ENCODE data around the gene DDAH2.

DDAH2 gene

DNA sequence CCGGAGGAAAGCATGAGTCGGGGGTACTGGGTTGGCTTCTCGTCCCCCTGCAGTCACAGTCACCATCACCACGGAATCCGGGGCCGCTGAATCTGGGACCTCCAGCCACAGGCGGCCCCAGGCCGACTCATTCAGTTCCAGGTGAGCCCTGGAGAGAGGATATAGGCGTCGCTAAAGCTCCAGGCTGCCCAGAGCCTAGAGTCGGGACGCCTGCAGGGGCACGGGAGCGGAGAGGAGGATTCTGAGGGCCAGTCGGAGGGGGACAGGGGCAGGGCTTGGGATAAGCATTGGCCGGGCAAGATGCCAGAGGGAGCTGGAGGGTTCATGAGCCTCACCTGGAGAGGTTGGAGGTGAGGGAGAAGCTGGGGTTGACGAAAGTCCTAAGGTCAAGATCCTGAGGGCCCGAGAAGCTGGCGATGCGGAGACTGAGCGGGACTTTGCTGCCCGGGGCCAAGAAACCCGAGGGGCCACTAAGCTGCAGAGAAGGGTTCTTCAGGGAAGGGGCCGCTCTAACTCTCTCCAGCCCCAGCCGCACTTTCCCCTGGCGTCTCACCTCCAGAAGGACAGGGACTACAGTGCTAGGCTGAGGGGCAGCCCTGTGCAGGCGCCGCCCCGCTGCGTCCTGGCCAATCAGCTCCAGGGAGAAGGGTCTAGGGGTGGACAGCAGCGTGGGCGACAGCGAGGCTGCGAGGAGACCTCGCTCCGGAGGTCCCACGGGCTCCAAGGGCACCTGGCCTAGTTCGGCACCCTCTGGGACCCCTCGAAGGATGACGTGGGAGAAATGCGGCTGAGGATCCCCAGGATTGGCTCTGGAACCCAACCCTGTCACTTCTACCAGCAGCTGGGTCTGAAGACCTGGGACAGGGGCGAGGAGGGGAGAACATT, 37.1 kb upstream of the DDAH2 start:
- TF ChIP-seq, protein P1, sequence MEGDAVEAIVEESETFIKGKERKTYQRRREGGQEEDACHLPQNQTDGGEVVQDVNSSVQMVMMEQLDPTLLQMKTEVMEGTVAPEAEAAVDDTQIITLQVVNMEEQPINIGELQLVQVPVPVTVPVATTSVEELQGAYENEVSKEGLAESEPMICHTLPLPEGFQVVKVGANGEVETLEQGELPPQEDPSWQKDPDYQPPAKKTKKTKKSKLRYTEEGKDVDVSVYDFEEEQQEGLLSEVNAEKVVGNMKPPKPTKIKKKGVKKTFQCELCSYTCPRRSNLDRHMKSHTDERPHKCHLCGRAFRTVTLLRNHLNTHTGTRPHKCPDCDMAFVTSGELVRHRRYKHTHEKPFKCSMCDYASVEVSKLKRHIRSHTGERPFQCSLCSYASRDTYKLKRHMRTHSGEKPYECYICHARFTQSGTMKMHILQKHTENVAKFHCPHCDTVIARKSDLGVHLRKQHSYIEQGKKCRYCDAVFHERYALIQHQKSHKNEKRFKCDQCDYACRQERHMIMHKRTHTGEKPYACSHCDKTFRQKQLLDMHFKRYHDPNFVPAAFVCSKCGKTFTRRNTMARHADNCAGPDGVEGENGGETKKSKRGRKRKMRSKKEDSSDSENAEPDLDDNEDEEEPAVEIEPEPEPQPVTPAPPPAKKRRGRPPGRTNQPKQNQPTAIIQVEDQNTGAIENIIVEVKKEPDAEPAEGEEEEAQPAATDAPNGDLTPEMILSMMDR (IDR thresholded peaks at IDR 0.05; ENCODE audit: control insufficient read depth, insufficient read depth, low read depth, low read length, missing control alignments): no peak
- DNase-seq (ENCODE audit: low read depth): no peak
- H3K4me3 ChIP-seq (ENCODE audit: control insufficient read depth, low read depth, low read length): peak overlapping the region; percentile 9

DNA sequence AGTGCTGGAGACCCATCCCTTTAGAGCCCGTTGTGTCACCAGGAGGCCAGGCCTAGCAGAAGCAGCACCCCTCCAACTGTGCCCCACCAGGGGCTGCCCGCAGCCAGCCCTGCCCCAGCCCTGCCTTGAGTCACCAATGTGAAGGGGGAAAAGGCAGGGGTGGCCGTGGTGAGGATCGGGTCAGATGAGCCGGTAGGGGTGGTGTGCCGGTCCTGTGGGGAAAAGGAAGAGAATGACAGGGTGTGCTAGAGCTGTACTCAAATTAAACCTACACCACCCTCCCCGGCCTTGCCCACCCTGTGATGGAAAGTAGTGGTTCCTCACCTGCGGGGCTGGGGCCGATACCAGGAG, 36.4 kb upstream of the DDAH2 start:
- H3K4me3 ChIP-seq (ENCODE audit: control insufficient read depth, low read depth, low read length): no peak overlapping the region
- TF ChIP-seq, protein P1 (IDR thresholded peaks at IDR 0.05; ENCODE audit: control insufficient read depth, insufficient read depth, low read depth, low read length, missing control alignments): no peak
- no peak for DNase-seq (ENCODE audit: low read depth)

DNA sequence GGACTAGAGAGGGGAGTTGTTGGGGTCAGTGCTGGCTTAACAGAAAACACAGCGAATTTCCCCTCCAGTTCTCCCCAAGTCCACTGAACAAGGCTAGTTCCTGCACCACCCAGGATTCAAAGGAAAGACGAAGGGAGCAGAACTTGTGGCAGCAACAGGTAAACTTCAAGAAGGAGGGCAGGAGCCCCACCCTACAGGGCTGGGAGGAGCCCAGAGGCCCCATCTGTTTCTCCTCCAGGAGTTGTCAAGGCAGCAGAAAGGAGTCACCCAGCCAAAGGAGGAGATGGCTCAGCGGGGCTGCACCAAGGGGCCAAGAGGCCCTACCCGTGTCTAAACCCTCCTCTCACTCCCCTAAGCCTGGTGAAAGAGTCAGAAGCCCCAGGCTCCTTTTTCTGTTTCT, 35.1 kb upstream of the DDAH2 start:
- no peak for DNase-seq (ENCODE audit: low read depth)
- TF ChIP-seq, protein P1 (IDR thresholded peaks at IDR 0.05; ENCODE audit: control insufficient read depth, insufficient read depth, low read depth, low read length, missing control alignments): no peak
- H3K4me3 ChIP-seq (ENCODE audit: control insufficient read depth, low read depth, low read length): no peak overlapping the region

DNA sequence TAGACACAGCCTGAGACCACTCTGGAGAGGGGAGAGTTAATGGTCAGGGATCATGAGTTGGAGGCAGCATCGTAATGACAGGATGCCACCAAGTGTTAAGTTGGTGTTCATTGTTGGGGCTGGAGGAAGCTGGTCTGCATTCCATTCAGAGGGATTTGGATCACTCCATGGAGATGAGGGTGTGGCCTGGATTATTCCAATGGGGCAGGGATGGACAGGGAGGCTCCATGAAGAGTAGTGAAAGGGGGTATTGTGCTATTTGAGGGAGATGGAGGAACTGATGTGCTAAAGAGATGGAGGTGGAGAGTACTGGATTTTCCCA, 34.5 kb upstream of the DDAH2 start:
- DNase-seq (ENCODE audit: low read depth): no peak
- H3K4me3 ChIP-seq (ENCODE audit: control insufficient read depth, low read depth, low read length): no peak overlapping the region
- TF ChIP-seq, protein P1 (IDR thresholded peaks at IDR 0.05; ENCODE audit: control insufficient read depth, insufficient read depth, low read depth, low read length, missing control alignments): no peak

DNA sequence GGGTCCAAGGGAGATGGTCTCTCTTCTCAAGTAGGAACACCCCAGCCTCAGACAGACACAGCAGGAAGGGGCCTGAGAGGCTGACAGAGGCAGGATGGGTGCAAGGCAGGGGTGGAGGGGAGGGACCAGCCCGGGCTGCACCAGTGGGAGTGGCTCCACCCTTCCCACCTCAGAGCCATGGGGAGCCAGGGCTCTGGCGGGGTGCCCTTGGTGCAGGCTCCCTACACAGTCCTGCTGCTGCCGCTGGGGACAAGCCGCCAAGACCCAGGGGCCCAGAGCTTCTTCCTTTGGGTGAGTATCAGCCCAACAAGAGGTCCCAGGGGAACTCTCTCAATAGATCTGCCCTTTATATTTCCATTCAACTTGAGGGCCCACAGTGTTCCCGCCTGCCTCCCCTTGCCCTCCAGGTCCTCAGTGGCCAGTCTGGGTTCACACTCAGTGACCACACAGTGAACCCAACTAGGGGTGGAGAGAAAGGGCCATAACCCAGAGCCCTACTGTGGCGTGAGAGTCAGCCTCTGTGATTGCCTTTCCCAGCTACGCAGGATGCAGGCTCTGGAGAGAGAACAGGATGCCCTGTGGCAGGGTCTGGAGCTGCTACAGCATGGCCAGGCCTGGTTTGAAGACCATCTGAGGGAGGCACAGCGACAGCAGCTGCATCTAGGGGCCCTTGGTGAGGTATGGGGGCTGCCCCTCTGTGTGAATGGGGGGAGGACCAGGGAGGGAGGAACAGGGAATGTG, 33.9 kb upstream of the DDAH2 start:
- DNase-seq (ENCODE audit: low read depth): no peak
- H3K4me3 ChIP-seq (ENCODE audit: control insufficient read depth, low read depth, low read length): no peak overlapping the region
- TF ChIP-seq, protein P1 (IDR thresholded peaks at IDR 0.05; ENCODE audit: control insufficient read depth, insufficient read depth, low read depth, low read length, missing control alignments): no peak

DNA sequence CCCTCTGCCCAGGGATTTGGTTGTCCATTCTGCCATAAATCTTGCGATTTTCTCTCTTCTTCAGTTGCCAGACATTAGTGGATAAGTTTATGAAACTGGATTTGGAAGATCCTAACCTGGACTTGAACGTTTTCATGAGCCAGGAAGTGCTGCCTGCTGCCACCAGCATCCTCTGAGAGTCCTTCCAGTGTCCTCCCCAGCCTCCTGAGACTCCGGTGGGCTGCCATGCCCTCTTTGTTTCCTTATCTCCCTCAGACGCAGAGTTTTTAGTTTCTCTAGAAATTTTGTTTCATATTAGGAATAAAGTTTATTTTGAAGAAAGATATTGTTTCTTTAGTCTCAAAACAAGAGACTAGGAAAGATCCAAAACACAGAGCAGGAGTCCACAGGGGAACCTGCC, 33.3 kb upstream of the DDAH2 start, which contains the start of gene SAPCD1:
Gene SAPCD1, plus strand, starts transcription at position 301 of the 400 bp plus-strand sequence. CDS start 399 bp downstream, outside the sequence.
- TF ChIP-seq, protein P1 (IDR thresholded peaks at IDR 0.05; ENCODE audit: control insufficient read depth, insufficient read depth, low read depth, low read length, missing control alignments): no peak
- H3K4me3 ChIP-seq (ENCODE audit: control insufficient read depth, low read depth, low read length): no peak within 1 kb of the TSS
- DNase-seq (ENCODE audit: low read depth): no peak

Data from AG09309 (cell line).